Forelimb muscle (tissue), 1 donor: ENCODE measurements around the gene GSTM4. TPM values are rescaled to one million over a fixed set of nuclear protein-coding genes. Genes with fewer than 3 reads are reported as not detected.
"Not testable (repeated sequence)": the region's sequence is repeated elsewhere in the genome, so short reads cannot be mapped to it uniquely, and the experiment has no call there.

Source experiments
- DNase-seq: peaks from one replicate; pipeline ENCODE4 v3.0.0-alpha.2; 2013; ENCODE audit warnings: low read depth
- polyA plus RNA-seq: library from polyadenylated mRNA; unstranded; fragments of 120-200 nt; gene quantifications from one replicate; pipeline ENCODE4 v1.2.1, GENCODE V29; 2013; ENCODE audit not compliant: insufficient read length

GSTM4 gene
- polyA plus RNA-seq, 1 donor: 25.1 TPM

- no peak for DNase-seq
These were observed 18.5 kb upstream of the GSTM4 start for GRCh38 chr1:109637446-109637845.

- no peak for DNase-seq
These were observed 16.6 kb upstream of the GSTM4 start for GRCh38 chr1:109639063-109639840.

- DNase-seq: no peak
These were observed 16.1 kb upstream of the GSTM4 start for GRCh38 chr1:109639841-109640184.

- no peak for DNase-seq
These were observed 15.5 kb upstream of the GSTM4 start for GRCh38 chr1:109640285-109640865.

- DNase-seq: no peak
These were observed 14.7 kb upstream of the GSTM4 start for GRCh38 chr1:109641078-109641740.

GRCh38 chr1:109641861-109642260 lies 14.0 kb upstream of the GSTM4 start:
- no peak for DNase-seq

- DNase-seq: no peak
These were observed 13.3 kb upstream of the GSTM4 start for GRCh38 chr1:109642626-109643025.

- DNase-seq: no peak
These were observed 12.3 kb upstream of the GSTM4 start for GRCh38 chr1:109643385-109644230.

GRCh38 chr1:109644670-109645069 lies 11.2 kb upstream of the GSTM4 start:
- no peak for DNase-seq

GRCh38 chr1:109649491-109649914 lies 6.4 kb upstream of the GSTM4 start:
- no peak for DNase-seq

- no peak for DNase-seq
These were observed 5.3 kb upstream of the GSTM4 start for GRCh38 chr1:109650609-109651008.

- DNase-seq: no peak
These were observed 3.5 kb upstream of the GSTM4 start for GRCh38 chr1:109652402-109652801.

- DNase-seq: no peak
These were observed 2.6 kb upstream of the GSTM4 start for GRCh38 chr1:109653306-109653705.

GRCh38 chr1:109654519-109654918 lies 1.4 kb upstream of the GSTM4 start:
- DNase-seq: no peak

- DNase-seq: no peak
These were observed 1.5 kb downstream of the GSTM4 start for GRCh38 chr1:109657395-109657794.

GRCh38 chr1:109657970-109658369 lies 2.1 kb downstream of the GSTM4 start:
- no peak for DNase-seq

GRCh38 chr1:109658533-109659042 lies 2.7 kb downstream of the GSTM4 start:
- no peak for DNase-seq

GRCh38 chr1:109659145-109659544 lies 3.2 kb downstream of the GSTM4 start:
- DNase-seq: no peak

GRCh38 chr1:109659997-109660690 lies 4.2 kb downstream of the GSTM4 start:
- no peak for DNase-seq

GRCh38 chr1:109660691-109661026 lies 4.8 kb downstream of the GSTM4 start:
- DNase-seq: not testable (repeated sequence)

- DNase-seq: no peak
These were observed 5.5 kb downstream of the GSTM4 start for GRCh38 chr1:109661391-109661790.
